ENCODE results near the gene AHSG. TPM values are rescaled to one million over a fixed set of nuclear protein-coding genes. Genes with fewer than 3 reads are reported as not detected.

The AHSG gene
- total RNA-seq, 2 donors from 2014 or later, result not detected

DNA sequence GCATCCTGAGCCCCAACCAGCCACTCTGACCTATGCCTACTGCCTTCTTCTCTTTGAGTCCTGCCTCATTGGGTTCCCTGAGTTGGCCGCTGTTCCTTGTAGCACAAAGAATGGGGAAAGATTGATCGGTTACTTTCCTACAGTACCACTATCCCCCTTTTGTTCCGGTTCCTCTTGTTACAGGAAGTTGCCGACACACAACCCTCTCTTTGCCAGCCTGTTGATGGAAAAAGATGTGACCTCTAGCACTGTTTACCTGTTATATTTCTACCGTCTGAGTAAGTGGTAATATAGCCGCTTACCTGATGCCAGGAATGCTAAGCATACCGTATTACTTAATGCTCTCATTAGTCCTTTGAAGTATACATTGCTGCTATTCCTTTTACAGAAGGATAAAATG lies 9.7 kb upstream of the AHSG start:
- WGBS, result 80% methylated on average over 7 of the region's 7 CpGs
- Histone ChIP-seq H3K36me3 (no peaks in the 10 kb centered on the region), H3K27me3 (replicated peaks; ENCODE audit: insufficient read depth) (no peaks in the 10 kb centered on the region), H3K27ac (no peak overlapping the region), H3K9me3 (no peaks in the 10 kb centered on the region), H3K4me3 (no peak overlapping the region), H3K4me1 (replicated peaks) (no peaks in the 10 kb centered on the region)
- intact Hi-C loops (cut with DNase I), result no loop called here
- TF ChIP-seq POLR2A (IDR thresholded peaks at IDR 0.05) (no peak), POLR2AphosphoS5 (IDR thresholded peaks at IDR 0.05) (no peak)
- TF ChIP-seq, protein P1, sequence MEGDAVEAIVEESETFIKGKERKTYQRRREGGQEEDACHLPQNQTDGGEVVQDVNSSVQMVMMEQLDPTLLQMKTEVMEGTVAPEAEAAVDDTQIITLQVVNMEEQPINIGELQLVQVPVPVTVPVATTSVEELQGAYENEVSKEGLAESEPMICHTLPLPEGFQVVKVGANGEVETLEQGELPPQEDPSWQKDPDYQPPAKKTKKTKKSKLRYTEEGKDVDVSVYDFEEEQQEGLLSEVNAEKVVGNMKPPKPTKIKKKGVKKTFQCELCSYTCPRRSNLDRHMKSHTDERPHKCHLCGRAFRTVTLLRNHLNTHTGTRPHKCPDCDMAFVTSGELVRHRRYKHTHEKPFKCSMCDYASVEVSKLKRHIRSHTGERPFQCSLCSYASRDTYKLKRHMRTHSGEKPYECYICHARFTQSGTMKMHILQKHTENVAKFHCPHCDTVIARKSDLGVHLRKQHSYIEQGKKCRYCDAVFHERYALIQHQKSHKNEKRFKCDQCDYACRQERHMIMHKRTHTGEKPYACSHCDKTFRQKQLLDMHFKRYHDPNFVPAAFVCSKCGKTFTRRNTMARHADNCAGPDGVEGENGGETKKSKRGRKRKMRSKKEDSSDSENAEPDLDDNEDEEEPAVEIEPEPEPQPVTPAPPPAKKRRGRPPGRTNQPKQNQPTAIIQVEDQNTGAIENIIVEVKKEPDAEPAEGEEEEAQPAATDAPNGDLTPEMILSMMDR (IDR thresholded peaks at IDR 0.05), result no peak
- no peak for DNase-seq (ENCODE audit: low spot score)

DNA sequence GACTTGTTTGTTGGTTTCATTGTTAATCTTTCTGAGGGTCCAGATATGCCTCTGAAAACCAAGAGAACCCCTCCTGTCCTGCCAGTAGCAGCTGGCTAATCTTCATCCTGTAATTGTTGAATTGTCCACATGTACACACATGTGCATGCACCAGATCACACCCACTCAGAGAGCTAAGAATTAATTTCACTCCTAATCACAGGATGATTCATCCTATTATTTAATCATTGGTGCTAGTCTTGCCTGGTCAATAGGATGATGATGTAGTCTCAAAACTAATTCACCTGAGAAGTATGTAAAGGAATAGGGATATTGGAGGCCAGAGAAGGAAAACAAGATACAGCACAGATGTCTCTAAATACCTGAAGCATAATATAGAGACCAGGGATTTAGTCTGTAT lies 7.8 kb upstream of the AHSG start:
- no peak for DNase-seq (ENCODE audit: low spot score)
- intact Hi-C loops (cut with DNase I), result no loop called here

DNA sequence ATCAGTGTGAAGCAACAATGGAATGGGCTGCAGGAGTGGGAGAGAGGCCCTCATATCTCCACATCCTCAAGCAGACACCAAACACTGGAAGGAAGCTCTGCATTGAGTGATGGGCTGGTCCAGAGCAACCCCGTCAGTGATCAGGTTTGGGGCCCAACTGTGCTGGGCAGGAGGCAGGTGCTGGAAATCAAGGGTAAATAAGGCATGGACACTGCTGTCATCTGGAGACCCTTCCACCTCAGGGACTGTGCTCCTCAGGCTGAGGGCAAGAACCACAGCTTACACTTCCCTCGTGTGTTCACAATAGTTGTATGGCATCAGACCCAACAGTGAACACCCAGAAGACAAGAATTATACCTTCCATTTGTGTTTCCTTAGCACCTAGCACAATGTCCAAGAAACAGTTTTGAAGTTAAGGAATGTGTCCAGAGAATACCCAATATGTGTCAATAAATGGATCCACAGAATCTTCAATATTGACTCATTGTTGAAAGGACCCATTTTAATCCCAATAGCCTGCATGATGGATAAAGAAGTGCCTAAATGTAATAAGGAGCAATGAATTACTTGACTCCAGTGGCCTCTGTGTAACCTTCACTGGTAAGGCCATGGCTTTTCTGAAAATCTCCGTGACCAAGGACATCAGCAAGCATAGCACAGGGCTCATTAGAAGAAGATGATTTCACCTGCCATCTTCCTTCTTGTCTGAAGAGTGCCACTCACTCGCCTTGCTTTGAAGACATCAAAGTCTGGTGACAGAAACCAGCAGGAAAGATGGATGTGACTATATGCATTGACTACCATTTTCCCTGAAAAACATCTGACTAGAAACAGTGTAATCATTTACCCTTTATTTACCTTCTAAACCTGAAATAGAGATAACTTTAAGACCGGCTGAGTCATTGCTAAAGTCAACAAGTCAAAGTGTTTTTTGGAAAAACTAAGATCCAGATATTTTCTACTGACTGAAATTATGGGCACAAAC lies 7.0 kb upstream of the AHSG start:
- intact Hi-C loops (cut with DNase I), result no loop called here
- 76% methylated on average over 5 of the region's 5 CpGs for WGBS
- Histone ChIP-seq H3K27ac (no peak overlapping the region), H3K4me3 (no peak overlapping the region), H3K4me1 (replicated peaks) (no peaks in the 10 kb centered on the region), H3K27me3 (replicated peaks; ENCODE audit: insufficient read depth) (no peaks in the 10 kb centered on the region), H3K36me3 (no peaks in the 10 kb centered on the region), H3K9me3 (no peaks in the 10 kb centered on the region)
- no peak for DNase-seq (ENCODE audit: low spot score)
- TF ChIP-seq POLR2AphosphoS5 (IDR thresholded peaks at IDR 0.05) (no peak), POLR2A (IDR thresholded peaks at IDR 0.05) (no peak)
- TF ChIP-seq, protein P1 (IDR thresholded peaks at IDR 0.05), result no peak

More for the DNA sequence above, 7.8 kb upstream of the AHSG start:
- Histone ChIP-seq H3K27ac (no peak overlapping the region), H3K4me1 (replicated peaks) (no peaks in the 10 kb centered on the region), H3K27me3 (replicated peaks; ENCODE audit: insufficient read depth) (no peaks in the 10 kb centered on the region), H3K4me3 (no peak overlapping the region), H3K36me3 (no peaks in the 10 kb centered on the region), H3K9me3 (no peaks in the 10 kb centered on the region)
- TF ChIP-seq, protein P1 (IDR thresholded peaks at IDR 0.05), result no peak
- TF ChIP-seq POLR2AphosphoS5 (IDR thresholded peaks at IDR 0.05), result no peak
- TF ChIP-seq POLR2A (IDR thresholded peaks at IDR 0.05), result no peak

DNA sequence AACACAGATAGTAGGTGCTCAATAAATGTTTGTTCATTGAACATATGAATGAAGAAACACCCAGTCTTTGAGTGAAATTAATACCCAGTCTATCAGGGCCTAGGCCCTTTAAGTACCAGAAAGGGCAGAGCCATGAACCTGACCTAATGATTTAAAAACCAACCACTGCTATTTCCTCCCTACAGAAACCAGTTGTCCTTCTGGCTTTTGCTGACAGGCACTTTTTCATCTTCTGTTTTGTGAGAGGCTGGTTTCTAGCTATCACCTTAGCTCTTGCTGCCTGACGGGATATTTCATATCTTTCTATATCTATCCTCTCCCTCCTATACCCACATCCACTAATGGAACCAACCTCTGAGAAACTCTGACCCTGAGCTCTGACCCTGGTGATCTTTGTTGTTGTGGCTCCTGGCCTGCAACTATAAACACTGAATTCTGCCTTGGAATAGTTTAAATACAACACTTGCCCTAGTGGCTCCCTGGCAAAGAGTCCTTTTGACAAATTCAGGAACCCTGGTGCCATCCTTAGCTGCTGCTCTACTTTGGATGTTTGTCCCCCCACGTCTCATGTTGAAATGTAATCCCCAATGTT lies 4.1 kb upstream of the AHSG start:
- intact Hi-C loops (cut with DNase I), result no loop called here
- TF ChIP-seq POLR2A (IDR thresholded peaks at IDR 0.05), result no peak
- no peak for TF ChIP-seq POLR2AphosphoS5 (IDR thresholded peaks at IDR 0.05)
- TF ChIP-seq, protein P1 (IDR thresholded peaks at IDR 0.05), result no peak
- Histone ChIP-seq H3K36me3 (no peaks in the 10 kb centered on the region), H3K4me3 (no peak overlapping the region), H3K27me3 (replicated peaks; ENCODE audit: insufficient read depth) (no peaks in the 10 kb centered on the region), H3K27ac (no peak overlapping the region), H3K9me3 (no peaks in the 10 kb centered on the region), H3K4me1 (replicated peaks) (no peaks in the 10 kb centered on the region)
- no peak for DNase-seq (ENCODE audit: low spot score)
- 94% methylated on average over 2 of the region's 2 CpGs for WGBS

Measured in prostate gland (tissue), 2 donors.